HL-60 (cell line): Measurements from ENCODE around the gene LMBR1L.

Experiments
- DNase-seq, 2 experiments: peaks; one replicate each; pipeline ENCODE4 v3.0.0-alpha.2; 2010 to 2020; ENCODE audit warnings: low read depth in 1 of 2, low spot score in 1 of 2
- H3K27ac ChIP-seq: fragments of 250-450 bp; sonication (Bioruptor Pico); replicated peaks from 2 replicates; pipeline ENCODE4 v1.5.1; 2020; ENCODE audit warnings: mild to moderate bottlenecking, moderate library complexity
- H3K27me3 ChIP-seq: fragments of 250-450 bp; sonication (Bioruptor Pico); 2 replicates; pipeline ENCODE4 v1.5.1; 2021; ENCODE audit warnings: mild to moderate bottlenecking, moderate library complexity; ENCODE audit not compliant: insufficient read depth, poor library complexity, severe bottlenecking
- H3K4me3 ChIP-seq: replicated peaks from 2 replicates; pipeline ENCODE4 v1.5.1; 2011; ENCODE audit warnings: mild to moderate bottlenecking, control low read depth, low read length; ENCODE audit not compliant: insufficient read depth
- GABPA ChIP-seq: IDR thresholded peaks from 2 replicates; pipeline ENCODE4 v1.6.1; 2012; ENCODE audit warnings: low read depth
- POLR2AphosphoS5 ChIP-seq: IDR thresholded peaks from 2 replicates; pipeline ENCODE4 v1.6.1; 2012; ENCODE audit warnings: low read depth
- SPI1 ChIP-seq: IDR thresholded peaks from 2 replicates; pipeline ENCODE4 v1.6.1; 2012; ENCODE audit warnings: low read depth, mild to moderate bottlenecking, borderline replicate concordance
- TF ChIP-seq, protein P1 (sequence below): IDR thresholded peaks from 2 replicates; pipeline ENCODE4 v1.6.1; 2012; ENCODE audit warnings: low read depth; ENCODE audit not compliant: insufficient replicate concordance
- TF ChIP-seq, protein P2 (sequence below): IDR thresholded peaks from one replicate; pipeline ENCODE4 v1.5.1; 2011; ENCODE audit warnings: low read length, control low read depth, inconsistent platforms; ENCODE audit not compliant: insufficient read depth

Gene LMBR1L

DNA sequence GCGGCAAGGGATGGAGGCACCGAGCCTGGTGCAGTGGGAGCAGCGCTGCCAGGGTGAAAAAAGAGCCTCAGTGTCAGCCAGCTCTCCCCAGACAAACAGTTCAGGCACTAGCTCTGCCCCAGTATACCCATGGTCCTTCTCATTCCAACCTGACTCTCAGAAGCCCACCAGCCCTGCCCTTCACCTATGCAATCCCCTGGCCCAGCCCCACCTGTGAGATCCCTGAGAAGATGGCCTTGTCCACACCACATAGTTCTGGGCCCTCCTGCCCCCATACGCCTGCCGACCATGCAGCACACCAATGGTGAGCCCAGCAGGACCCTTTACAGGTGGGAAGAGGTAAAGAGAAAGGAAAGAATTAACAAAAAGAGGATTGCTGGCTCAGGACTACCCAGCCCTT is 56.6 kb downstream of the LMBR1L start:
- Histone ChIP-seq H3K4me3 (no peak overlapping the region), H3K27me3 (no peaks in the 10 kb centered on the region), H3K27ac (no peak overlapping the region)
- no peak for TF ChIP-seq SPI1
- no peak for TF ChIP-seq POLR2AphosphoS5
- TF ChIP-seq GABPA = no peak
- TF ChIP-seq, protein P1, sequence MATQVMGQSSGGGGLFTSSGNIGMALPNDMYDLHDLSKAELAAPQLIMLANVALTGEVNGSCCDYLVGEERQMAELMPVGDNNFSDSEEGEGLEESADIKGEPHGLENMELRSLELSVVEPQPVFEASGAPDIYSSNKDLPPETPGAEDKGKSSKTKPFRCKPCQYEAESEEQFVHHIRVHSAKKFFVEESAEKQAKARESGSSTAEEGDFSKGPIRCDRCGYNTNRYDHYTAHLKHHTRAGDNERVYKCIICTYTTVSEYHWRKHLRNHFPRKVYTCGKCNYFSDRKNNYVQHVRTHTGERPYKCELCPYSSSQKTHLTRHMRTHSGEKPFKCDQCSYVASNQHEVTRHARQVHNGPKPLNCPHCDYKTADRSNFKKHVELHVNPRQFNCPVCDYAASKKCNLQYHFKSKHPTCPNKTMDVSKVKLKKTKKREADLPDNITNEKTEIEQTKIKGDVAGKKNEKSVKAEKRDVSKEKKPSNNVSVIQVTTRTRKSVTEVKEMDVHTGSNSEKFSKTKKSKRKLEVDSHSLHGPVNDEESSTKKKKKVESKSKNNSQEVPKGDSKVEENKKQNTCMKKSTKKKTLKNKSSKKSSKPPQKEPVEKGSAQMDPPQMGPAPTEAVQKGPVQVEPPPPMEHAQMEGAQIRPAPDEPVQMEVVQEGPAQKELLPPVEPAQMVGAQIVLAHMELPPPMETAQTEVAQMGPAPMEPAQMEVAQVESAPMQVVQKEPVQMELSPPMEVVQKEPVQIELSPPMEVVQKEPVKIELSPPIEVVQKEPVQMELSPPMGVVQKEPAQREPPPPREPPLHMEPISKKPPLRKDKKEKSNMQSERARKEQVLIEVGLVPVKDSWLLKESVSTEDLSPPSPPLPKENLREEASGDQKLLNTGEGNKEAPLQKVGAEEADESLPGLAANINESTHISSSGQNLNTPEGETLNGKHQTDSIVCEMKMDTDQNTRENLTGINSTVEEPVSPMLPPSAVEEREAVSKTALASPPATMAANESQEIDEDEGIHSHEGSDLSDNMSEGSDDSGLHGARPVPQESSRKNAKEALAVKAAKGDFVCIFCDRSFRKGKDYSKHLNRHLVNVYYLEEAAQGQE = no peak
- TF ChIP-seq, protein P2, sequence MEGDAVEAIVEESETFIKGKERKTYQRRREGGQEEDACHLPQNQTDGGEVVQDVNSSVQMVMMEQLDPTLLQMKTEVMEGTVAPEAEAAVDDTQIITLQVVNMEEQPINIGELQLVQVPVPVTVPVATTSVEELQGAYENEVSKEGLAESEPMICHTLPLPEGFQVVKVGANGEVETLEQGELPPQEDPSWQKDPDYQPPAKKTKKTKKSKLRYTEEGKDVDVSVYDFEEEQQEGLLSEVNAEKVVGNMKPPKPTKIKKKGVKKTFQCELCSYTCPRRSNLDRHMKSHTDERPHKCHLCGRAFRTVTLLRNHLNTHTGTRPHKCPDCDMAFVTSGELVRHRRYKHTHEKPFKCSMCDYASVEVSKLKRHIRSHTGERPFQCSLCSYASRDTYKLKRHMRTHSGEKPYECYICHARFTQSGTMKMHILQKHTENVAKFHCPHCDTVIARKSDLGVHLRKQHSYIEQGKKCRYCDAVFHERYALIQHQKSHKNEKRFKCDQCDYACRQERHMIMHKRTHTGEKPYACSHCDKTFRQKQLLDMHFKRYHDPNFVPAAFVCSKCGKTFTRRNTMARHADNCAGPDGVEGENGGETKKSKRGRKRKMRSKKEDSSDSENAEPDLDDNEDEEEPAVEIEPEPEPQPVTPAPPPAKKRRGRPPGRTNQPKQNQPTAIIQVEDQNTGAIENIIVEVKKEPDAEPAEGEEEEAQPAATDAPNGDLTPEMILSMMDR = no peak
- DNase-seq = no peak

DNA sequence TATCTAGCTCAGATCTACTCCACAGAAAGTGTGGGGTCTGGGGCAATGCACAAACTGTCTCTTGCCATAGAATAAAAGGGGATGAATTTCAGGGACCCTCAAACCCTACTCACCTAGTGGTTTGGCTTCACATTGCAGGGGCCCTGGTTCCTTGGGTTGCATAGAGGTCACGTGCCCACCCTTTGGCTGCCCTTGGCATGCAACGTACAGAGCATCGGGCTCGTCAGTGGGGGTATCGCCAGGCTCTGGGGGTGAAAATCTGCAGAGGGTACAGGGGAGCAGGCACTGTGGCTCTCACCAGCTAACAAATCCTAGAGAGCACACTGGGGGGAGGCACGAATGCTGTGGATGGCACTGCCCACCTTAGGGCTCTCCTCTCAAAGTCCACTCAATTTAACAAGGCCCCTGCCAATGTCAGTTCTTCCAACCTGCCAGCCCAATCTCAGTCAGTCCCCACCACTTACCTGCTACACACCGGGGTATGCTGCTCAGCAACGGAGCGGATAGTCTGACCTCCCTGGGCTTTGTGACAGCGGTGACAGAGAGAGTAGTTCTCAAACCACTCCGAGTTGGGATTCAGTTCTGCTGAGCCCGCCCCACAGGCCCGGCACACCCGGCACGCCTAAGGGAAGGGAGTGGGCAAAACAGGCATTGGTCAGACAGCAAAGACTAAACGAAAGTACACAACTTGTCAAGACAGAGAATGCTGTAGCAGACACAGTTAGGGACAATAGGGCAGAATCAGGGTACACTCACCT is 58.0 kb downstream of the LMBR1L start:
- no peaks in the 10 kb centered on the region for H3K27me3 ChIP-seq
- H3K4me3 ChIP-seq = no peak overlapping the region
- TF ChIP-seq, protein P2 = no peak
- TF ChIP-seq POLR2AphosphoS5 (no peak), SPI1 (no peak), GABPA (no peak)
- TF ChIP-seq, protein P1 = no peak
- H3K27ac ChIP-seq = no peak overlapping the region
- DNase-seq = no peak

DNA sequence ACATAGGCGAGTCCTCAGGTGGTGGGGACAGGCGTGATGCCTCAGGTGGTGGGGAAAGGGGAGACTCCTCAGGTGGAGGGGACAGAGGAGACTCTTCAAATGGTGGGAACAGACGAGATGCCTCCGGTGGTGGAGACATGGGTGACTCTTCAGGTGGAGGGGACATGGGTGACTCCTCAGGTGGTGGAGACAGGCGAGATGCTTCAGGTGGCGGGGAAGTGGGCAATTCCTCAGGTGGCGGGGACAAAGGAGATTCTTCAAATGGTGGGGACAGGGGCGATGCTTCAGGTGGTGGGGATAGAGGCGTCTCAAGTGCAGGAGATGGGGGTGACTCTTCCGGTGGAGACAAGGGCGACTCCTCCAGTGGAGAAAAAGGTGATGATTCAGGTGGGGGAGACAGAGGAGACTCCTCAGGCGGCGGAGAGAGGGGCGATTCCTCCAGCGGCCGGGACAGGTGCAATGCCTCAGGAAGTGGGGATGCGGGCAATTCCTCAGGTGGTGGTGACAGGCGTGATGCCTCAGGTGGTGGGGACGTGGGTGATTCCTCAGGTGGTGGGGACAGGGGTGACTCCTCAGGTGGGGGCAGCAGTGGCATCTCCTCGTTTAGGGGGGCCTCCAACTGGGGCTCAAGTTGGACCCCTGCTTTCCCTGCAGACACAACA is 58.7 kb downstream of the LMBR1L start:
- Histone ChIP-seq H3K27me3 (no peaks in the 10 kb centered on the region), H3K27ac (no peak overlapping the region), H3K4me3 (no peak overlapping the region)
- TF ChIP-seq, protein P2 = no peak
- TF ChIP-seq POLR2AphosphoS5 = no peak
- TF ChIP-seq, protein P1 = no peak
- TF ChIP-seq GABPA = no peak
- TF ChIP-seq SPI1 = no peak
- no peak for DNase-seq
